GM12878 (cell line): ENCODE results near the gene PRKCE.

Experiments used
- CHD4 ChIP-seq: fragments of 200-600 bp; sonication (generic); IDR thresholded peaks from 2 replicates; pipeline ENCODE4 v1.6.1; 2016; ENCODE audit warnings: mild to moderate bottlenecking
- FOXM1 ChIP-seq: IDR thresholded peaks from 2 replicates; pipeline ENCODE4 v1.6.1; 2012; ENCODE audit warnings: low read depth, mild to moderate bottlenecking, inconsistent platforms, low read length, moderate library complexity
- MYC ChIP-seq: IDR thresholded peaks from 2 replicates; pipeline ENCODE4 v1.6.1; 2011; ENCODE audit warnings: mild to moderate bottlenecking, low read length, moderate library complexity, inconsistent platforms; ENCODE audit not compliant: insufficient read depth, insufficient replicate concordance, insufficient read length, severe bottlenecking
- TF ChIP-seq, protein P1 (sequence below), 3 experiments: IDR thresholded peaks in 2 of 3; conservative IDR thresholded peaks in 1 of 3; 2 replicates each; pipeline ENCODE4 v1.5.1; 2011; ENCODE audit warnings: low read depth in 3 of 3, low read length in 3 of 3, mild to moderate bottlenecking in 3 of 3, control low read depth in 2 of 3, moderate library complexity in 2 of 3, inconsistent platforms in 1 of 3, mixed read lengths in 1 of 3; ENCODE audit not compliant: control insufficient read depth in 2 of 3, insufficient read depth in 1 of 3; ENCODE audit errors: extremely low read depth in 1 of 3
- TF ChIP-seq, protein P2 (sequence below): fragments of 150-350 bp; IDR thresholded peaks from 2 replicates; pipeline ENCODE4 v1.6.1; 2014; ENCODE audit warnings: mild to moderate bottlenecking, low read depth, low read length
- TF ChIP-seq, protein P3 (sequence below): fragments of 450-650 bp; IDR thresholded peaks from 2 replicates; pipeline ENCODE4 v1.6.1; 2016; ENCODE audit warnings: mild to moderate bottlenecking, moderate library complexity, borderline replicate concordance

DNA sequence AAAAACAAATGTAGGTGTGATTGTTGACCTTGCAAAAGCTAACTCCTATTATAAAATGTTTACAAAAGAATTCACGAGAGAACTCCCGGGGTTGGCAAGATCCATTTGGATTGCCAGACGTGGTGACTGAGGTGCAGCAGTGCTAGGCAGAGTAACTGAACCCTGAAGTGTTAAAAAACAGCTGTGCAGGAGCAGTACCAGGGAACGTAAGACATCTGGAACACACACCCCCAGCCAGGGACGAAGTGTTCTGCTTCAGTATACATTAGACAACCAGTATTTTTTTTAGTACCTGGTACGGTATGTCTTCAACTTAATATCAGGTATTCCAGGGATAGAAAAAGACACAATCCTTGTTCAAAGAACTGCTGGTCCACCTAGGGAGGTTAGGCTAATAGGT lies 373.6 kb downstream of the PRKCE start:
- TF ChIP-seq, protein P1, sequence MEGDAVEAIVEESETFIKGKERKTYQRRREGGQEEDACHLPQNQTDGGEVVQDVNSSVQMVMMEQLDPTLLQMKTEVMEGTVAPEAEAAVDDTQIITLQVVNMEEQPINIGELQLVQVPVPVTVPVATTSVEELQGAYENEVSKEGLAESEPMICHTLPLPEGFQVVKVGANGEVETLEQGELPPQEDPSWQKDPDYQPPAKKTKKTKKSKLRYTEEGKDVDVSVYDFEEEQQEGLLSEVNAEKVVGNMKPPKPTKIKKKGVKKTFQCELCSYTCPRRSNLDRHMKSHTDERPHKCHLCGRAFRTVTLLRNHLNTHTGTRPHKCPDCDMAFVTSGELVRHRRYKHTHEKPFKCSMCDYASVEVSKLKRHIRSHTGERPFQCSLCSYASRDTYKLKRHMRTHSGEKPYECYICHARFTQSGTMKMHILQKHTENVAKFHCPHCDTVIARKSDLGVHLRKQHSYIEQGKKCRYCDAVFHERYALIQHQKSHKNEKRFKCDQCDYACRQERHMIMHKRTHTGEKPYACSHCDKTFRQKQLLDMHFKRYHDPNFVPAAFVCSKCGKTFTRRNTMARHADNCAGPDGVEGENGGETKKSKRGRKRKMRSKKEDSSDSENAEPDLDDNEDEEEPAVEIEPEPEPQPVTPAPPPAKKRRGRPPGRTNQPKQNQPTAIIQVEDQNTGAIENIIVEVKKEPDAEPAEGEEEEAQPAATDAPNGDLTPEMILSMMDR (IDR thresholded peaks at IDR 0.05 in 2 of 3, conservative IDR thresholded peaks at IDR 0.05 in 1 of 3; ENCODE audit: control insufficient read depth in 2 of 3, extremely low read depth in 1 of 3, insufficient read depth in 1 of 3, low read depth in 3 of 3, low read length in 3 of 3): no peak
- no peak for TF ChIP-seq FOXM1
- no peak for TF ChIP-seq CHD4
- TF ChIP-seq, protein P2, sequence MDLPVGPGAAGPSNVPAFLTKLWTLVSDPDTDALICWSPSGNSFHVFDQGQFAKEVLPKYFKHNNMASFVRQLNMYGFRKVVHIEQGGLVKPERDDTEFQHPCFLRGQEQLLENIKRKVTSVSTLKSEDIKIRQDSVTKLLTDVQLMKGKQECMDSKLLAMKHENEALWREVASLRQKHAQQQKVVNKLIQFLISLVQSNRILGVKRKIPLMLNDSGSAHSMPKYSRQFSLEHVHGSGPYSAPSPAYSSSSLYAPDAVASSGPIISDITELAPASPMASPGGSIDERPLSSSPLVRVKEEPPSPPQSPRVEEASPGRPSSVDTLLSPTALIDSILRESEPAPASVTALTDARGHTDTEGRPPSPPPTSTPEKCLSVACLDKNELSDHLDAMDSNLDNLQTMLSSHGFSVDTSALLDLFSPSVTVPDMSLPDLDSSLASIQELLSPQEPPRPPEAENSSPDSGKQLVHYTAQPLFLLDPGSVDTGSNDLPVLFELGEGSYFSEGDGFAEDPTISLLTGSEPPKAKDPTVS: no peak
- no peak for TF ChIP-seq MYC
- TF ChIP-seq, protein P3, sequence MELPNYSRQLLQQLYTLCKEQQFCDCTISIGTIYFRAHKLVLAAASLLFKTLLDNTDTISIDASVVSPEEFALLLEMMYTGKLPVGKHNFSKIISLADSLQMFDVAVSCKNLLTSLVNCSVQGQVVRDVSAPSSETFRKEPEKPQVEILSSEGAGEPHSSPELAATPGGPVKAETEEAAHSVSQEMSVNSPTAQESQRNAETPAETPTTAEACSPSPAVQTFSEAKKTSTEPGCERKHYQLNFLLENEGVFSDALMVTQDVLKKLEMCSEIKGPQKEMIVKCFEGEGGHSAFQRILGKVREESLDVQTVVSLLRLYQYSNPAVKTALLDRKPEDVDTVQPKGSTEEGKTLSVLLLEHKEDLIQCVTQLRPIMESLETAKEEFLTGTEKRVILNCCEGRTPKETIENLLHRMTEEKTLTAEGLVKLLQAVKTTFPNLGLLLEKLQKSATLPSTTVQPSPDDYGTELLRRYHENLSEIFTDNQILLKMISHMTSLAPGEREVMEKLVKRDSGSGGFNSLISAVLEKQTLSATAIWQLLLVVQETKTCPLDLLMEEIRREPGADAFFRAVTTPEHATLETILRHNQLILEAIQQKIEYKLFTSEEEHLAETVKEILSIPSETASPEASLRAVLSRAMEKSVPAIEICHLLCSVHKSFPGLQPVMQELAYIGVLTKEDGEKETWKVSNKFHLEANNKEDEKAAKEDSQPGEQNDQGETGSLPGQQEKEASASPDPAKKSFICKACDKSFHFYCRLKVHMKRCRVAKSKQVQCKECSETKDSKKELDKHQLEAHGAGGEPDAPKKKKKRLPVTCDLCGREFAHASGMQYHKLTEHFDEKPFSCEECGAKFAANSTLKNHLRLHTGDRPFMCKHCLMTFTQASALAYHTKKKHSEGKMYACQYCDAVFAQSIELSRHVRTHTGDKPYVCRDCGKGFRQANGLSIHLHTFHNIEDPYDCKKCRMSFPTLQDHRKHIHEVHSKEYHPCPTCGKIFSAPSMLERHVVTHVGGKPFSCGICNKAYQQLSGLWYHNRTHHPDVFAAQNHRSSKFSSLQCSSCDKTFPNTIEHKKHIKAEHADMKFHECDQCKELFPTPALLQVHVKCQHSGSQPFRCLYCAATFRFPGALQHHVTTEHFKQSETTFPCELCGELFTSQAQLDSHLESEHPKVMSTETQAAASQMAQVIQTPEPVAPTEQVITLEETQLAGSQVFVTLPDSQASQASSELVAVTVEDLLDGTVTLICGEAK: no peak
